GM19240 (cell line): ENCODE data around the gene REX1BD.
"Not testable (repeated sequence)": the region's sequence is repeated elsewhere in the genome, so short reads cannot be mapped to it uniquely, and the experiment has no call there.

Source experiments
- DNase-seq: peaks from one replicate; pipeline ENCODE4 v3.0.0; 2011; ENCODE audit warnings: low spot score; ENCODE audit not compliant: insufficient read length

REX1BD gene

GRCh38 chr19:18577365-18577914 is 11.2 kb upstream of the REX1BD start:
- no peak for DNase-seq

DNA sequence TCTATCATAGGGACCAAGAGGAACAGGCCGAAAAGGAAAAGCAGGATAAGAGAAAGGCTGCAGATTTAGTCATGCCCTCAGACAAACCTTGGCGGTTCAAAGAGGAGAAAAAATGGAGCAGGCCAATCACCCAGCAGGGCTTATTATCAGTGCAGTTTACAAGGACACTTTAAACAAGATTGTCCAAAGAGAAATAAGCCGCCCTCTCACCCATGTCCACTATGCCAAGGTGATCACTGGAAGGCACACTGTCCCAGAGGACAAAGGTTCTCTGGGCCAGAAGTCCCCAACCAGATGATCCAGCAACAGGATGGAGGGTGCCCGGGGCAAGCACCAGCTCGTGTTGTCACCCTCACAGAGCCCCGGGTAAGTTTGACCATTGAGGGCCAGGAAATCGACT is 8.3 kb upstream of the REX1BD start:
- no peak for DNase-seq

GRCh38 chr19:18586306-18586705 is 2.3 kb upstream of the REX1BD start:
- no peak for DNase-seq

DNA sequence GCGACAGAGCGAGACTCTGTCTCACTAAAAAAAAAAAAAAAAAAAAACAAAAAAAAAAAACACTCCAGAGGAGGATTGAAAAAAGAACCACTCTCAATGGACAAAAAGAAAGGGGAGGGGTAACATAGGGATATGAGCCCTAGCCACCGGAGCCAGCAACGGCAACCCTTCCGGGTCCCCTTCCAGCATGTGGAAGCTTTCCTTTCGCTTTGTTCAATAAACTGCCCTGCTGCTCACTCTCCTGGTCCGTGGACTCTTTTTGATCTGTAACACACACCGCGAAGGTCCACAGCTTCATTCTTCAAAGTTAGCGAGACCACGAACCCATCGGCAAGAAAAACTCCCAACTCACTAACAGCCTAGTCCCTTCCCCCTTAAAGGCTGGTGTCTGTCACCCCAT is 1.0 kb upstream of the REX1BD start:
- DNase-seq, result no peak

GRCh38 chr19:18587962-18588610 is 512 bp upstream of the REX1BD start:
- DNase-seq, result no peak

DNA sequence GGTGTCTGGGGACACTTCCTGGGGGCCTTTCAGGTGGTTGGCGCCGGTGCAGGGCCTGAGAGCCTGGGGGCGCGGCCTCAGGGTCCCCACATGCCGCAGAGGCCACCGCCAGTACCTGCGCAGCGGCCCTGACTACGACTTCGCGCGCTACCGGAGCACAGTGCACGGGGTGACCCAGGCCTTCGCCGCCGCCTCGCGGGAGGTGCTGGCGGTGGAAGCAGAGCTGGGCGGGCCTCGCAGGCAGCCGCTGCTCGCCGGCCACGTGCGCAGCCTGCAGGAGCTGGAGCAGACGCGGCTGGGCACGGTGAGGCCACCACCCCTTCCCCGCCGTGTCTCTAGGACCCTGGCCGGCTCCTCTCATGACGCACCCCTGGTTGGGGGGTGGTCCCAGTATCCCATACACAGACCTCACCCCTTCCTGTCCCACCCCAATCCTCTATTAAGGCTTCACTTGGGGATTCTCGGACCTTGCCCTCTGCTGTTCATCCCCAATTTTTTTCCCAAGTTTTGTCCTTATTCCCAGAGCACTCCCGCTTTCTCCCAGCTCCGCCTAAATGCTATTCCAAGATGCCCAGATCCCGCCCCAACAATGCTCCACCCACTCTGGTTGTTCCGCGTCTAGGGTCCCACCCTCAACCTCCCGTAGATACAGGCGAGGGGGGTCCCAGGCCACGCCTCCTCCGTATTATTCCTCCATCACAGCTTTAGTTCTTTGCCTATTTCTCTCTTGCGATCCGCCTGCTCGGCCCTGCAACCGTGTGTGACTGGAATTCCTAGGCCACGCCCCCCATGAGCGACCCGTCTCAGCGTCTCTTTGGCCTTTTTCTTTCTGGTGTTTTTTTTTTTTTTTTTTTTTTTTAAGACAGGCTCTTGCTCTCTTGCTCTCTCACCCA is 1.0 kb downstream of the REX1BD start:
- no peak for DNase-seq

DNA sequence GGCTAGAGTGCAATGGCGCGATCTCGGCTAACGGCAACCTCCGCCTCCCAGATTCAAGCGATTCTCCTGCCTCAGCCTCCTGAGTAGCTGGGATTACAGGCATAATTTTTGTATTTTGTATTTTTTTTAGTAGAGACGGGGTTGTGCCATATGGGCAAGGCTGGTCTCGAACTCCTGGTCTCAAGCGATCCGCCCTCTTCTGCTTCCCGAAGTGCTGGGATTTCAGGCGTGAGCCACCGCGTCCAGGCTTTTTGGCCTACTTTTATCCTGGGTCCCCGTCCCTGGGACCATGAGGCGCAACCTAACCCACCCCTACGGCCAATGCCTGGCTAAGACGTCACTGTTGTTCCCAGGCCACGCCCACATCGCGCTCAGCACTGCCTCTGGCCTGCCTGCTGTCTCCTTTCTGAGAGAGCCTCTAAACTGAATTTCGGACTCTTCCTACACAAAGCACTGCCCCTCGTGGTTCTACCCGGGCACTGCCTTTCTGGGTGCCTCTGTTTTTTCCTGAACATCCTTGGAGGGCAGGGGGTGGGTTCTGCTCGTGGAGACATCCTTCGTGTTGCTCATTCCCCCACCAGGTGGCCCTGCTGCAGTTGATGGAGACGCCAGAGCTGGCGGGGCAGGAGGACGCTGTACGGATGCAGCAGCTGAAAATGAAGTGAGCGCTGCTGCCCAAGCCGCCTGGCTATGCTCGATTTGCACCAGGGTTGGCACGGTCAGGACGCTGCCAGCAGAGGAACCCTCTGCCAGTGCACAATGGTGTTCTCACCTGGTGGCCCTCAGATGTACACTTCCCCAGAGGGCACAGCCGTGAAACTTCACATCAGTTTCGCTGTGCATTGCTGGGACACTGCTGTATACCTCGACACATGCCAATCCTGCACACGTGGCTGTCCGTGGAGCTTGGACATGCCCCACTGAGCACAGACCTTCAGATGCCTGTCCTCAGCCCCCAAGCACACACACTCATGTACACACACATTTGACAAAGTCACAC is 2.0 kb downstream of the REX1BD start:
- no peak for DNase-seq

- DNase-seq, result no peak
Observed at GRCh38 chr19:18591735-18592385, 3.3 kb downstream of the REX1BD start.

- DNase-seq, result not testable (repeated sequence)
Observed at GRCh38 chr19:18592732-18593131, 4.1 kb downstream of the REX1BD start.

DNA sequence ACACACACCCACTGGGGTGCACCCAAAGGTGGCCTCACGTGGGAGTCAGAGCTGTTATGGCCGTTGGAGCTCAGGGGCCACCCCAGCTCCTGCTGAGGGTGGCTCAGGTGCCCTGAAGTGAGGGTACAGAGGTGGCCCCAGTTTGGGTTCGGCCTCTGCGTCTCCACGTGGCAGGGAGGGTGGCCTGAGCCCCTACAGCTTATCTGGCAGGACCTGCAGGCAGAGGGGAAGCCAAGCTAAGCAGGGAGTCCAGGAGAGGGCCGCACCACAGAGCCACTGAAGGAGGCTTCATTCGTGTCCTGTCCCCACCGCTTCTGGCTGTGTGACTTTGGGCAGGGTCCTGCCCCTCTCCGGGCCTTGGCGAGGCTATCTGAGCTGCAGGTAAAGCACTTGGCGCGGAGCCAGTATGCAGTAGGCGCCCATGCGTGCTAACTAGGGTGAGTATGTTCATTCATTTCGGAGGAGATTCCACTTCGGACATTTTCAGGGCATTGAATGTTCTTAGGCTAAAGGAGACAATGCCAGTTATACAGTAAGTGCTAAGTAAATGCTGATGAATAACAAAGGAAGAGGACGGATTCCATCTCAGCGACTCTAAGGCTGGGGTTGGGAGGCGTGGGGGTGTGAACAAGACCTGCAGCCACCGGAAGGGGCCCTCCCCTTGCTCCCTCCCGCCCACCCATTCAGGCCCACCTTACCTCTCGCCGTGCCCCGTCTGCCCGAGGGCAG is 4.9 kb downstream of the REX1BD start:
- DNase-seq, result no peak

GRCh38 chr19:18594096-18594823 is 5.7 kb downstream of the REX1BD start:
- peak; percentile 89 for DNase-seq

GRCh38 chr19:18594824-18595373 is 6.3 kb downstream of the REX1BD start:
- no peak for DNase-seq

- DNase-seq, result no peak
Observed at GRCh38 chr19:18595475-18595874, 6.9 kb downstream of the REX1BD start.

- DNase-seq, result no peak
Observed at GRCh38 chr19:18596752-18597157, 8.2 kb downstream of the REX1BD start.

- no peak for DNase-seq
Observed at GRCh38 chr19:18597809-18598660, 9.4 kb downstream of the REX1BD start.

DNA sequence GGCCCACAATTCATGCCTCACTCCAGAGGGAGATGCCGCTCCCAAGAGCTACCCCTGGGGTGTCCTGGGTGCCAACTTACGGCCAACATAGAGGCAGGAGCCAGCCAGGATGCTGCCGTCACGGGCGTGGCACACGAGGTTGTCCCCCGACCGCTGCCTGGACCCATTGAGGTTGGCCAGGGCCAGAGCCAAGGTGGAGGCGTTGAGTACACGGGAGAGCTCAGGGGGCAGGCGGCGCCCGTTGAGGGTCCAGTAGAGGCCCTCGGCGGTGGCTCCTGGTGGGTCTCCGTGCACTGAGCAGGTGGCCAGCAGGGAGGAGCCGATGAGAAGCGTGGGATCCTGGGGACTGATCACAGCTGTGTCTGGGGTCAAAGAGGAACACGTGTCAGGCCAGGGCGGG is 10.9 kb downstream of the REX1BD start:
- DNase-seq, result no peak

DNA sequence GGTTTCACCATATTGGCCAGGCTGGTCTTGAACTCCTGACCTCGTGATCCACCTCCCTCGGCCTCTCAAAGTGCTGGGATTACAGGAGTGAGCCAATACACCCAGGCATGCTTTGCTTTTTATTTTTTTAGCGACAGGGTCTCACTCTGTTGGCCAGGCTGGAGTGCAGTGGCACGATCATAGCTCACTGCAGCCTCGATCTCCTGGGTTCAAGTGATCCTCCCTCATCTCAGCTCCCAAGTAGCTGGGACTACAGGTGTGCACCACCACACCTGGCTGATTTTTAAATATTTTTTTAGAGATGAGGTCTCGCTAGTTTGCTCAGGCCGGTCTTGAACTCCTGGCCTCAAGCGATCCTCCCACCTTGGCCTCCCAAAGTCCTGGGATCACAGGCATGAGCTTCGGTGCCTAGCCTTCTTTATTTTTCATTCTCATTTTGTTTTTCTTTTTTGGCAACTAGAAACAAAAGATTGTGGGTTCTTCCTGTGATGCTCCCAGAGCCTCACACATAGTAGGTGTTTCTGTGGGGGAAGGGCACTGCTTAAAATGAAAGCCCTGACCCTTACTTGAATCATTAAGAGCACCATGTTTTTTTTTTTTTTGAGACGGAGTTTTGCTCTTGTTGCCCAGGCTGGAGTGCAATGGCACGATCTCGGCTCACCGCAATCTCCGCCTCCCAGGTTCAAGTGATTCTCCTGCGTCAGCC is 12.2 kb downstream of the REX1BD start:
- not testable (repeated sequence) for DNase-seq

DNA sequence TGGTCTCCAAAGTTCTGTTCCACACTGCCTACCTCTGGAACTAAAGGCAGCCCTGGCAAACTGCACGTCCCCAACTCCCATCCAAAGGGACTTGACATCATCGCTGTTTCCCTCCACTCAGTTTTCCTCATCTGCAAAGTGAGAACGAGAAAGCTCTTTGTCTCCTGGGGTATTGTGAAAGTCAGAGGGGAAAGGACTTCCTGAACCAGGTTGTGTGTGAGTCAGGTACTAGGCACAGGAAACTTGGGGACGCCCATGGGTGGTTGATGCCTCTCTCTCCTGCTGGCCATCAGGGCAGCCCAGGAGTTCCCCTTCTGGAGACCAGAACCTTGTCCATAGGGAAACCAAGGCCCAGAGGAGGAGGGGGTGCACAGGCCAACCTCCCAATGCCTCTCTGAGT is 13.3 kb downstream of the REX1BD start:
- no peak for DNase-seq
